Measurements from ENCODE around the gene CKMT2. TPM values are rescaled to one million over a fixed set of nuclear protein-coding genes. Genes with fewer than 3 reads are reported as not detected.
A peak's percentile ranks its signal among the peaks of the same experiment; 100 is the strongest.

CKMT2 gene
- polyA plus RNA-seq, 1 experiment: 0.17 TPM

- Histone ChIP-seq H3K36me3 (ENCODE audit: control insufficient read depth, insufficient read depth, low read length) (no peaks in the 10 kb centered on the region), H3K27me3 (ENCODE audit: control insufficient read depth, insufficient read depth, low read length) (no peaks in the 10 kb centered on the region; the same call in 1 of the 2 replicates), H3K4me3 (ENCODE audit: low read depth, low read length) (no peak overlapping the region)
- ChIA-PET CTCF (interaction anchor here (1.3 kb wide), 1 partner anchor 110 kb away, joined by 3 read pairs; no protein-coding TSS in a partner anchor), POLR2A (no interaction called here)
- no peak for TF ChIP-seq CTCF (IDR thresholded peaks at IDR 0.05; ENCODE audit: insufficient read depth, low read depth, low read length)
- DNase-seq (ENCODE audit: low read depth): no peak
Measured at GRCh38 chr5:81189875-81190498, 43.1 kb upstream of the CKMT2 start.

GRCh38 chr5:81191726-81192372 is 41.3 kb upstream of the CKMT2 start:
- Histone ChIP-seq H3K36me3 (ENCODE audit: control insufficient read depth, insufficient read depth, low read length) (no peaks in the 10 kb centered on the region), H3K27me3 (ENCODE audit: control insufficient read depth, insufficient read depth, low read length) (no peaks in the 10 kb centered on the region; the same call in 1 of the 2 replicates), H3K4me3 (ENCODE audit: low read depth, low read length) (no peak overlapping the region)
- DNase-seq (ENCODE audit: low read depth): no peak
- ChIA-PET POLR2A (no interaction called here), CTCF (interaction anchor here (0.6 to 5.3 kb wide), 4 partner anchors 8 to 82 kb away, joined by 3 to 38 read pairs (median 4); no protein-coding TSS in a partner anchor)
- TF ChIP-seq CTCF (IDR thresholded peaks at IDR 0.05; ENCODE audit: insufficient read depth, low read depth, low read length): no peak

GRCh38 chr5:81192373-81192750 is 40.8 kb upstream of the CKMT2 start:
- CTCF ChIA-PET: interaction anchor here (0.6 to 5.3 kb wide), 3 partner anchors 9 to 81 kb away, joined by 3 to 38 read pairs (median 6); no protein-coding TSS in a partner anchor

GRCh38 chr5:81194633-81195334 is 38.3 kb upstream of the CKMT2 start:
- ChIA-PET POLR2A (no interaction called here), CTCF (interaction anchor here (0.5 to 5.3 kb wide), 18 partner anchors 10 to 518 kb away, joined by 3 to 38 read pairs (median 3); no protein-coding TSS in a partner anchor)
- peak; percentile 19 for DNase-seq (ENCODE audit: low read depth)
- H3K27me3 ChIP-seq (ENCODE audit: control insufficient read depth, insufficient read depth, low read length): no peaks in the 10 kb centered on the region; the same call in 1 of the 2 replicates
- TF ChIP-seq CTCF (IDR thresholded peaks at IDR 0.05; ENCODE audit: insufficient read depth, low read depth, low read length): peak; percentile 98
- H3K36me3 ChIP-seq (ENCODE audit: control insufficient read depth, insufficient read depth, low read length): no peaks in the 10 kb centered on the region
- H3K4me3 ChIP-seq (ENCODE audit: low read depth, low read length): no peak overlapping the region

More at GRCh38 chr5:81192373-81192750, 40.8 kb upstream of the CKMT2 start:
- no peak for TF ChIP-seq CTCF (IDR thresholded peaks at IDR 0.05; ENCODE audit: insufficient read depth, low read depth, low read length)
- Histone ChIP-seq H3K4me3 (ENCODE audit: low read depth, low read length) (no peak overlapping the region), H3K27me3 (ENCODE audit: control insufficient read depth, insufficient read depth, low read length) (no peaks in the 10 kb centered on the region; the same call in 1 of the 2 replicates), H3K36me3 (ENCODE audit: control insufficient read depth, insufficient read depth, low read length) (no peaks in the 10 kb centered on the region)
- POLR2A ChIA-PET: no interaction called here
- no peak for DNase-seq (ENCODE audit: low read depth)
